Thymus (tissue), 11 donors: Measurements from ENCODE around the gene B4GALT5. TPM values are rescaled to one million over a fixed set of nuclear protein-coding genes. Genes with fewer than 3 reads are reported as not detected.
"Not testable (repeated sequence)": the region's sequence is repeated elsewhere in the genome, so short reads cannot be mapped to it uniquely, and the experiment has no call there.

Experiments used
- DNase-seq, 9 donors: peaks; one replicate each; pipeline ENCODE4 v3.0.0-alpha.2; 2013; ENCODE audit warnings: low spot score in 9 of 9, low read depth in 6 of 9, missing footprints in 1 of 9
- H3K27ac ChIP-seq, 2 donors: one replicate each; pipeline ENCODE4 v1.5.1; 2013; ENCODE audit warnings: control low read depth in 1 of 2, low read depth in 1 of 2, low read length in 1 of 2, mild to moderate bottlenecking in 1 of 2, moderate library complexity in 1 of 2
- H3K27me3 ChIP-seq, 2 donors: one replicate each; pipeline ENCODE4 v1.5.1; 2013; ENCODE audit warnings: low read length in 1 of 2; ENCODE audit not compliant: control insufficient read depth in 2 of 2, insufficient read depth in 1 of 2
- H3K36me3 ChIP-seq, 2 donors: one replicate each; pipeline ENCODE4 v1.5.1; 2013; ENCODE audit warnings: low read length in 1 of 2, mild to moderate bottlenecking in 1 of 2, moderate library complexity in 1 of 2; ENCODE audit not compliant: control insufficient read depth in 2 of 2, insufficient read depth in 2 of 2
- H3K4me1 ChIP-seq, 2 donors: one replicate each; pipeline ENCODE4 v1.5.1; 2013; ENCODE audit warnings: low read length in 2 of 2; ENCODE audit not compliant: control insufficient read depth in 2 of 2, insufficient read depth in 2 of 2
- H3K4me3 ChIP-seq, 2 donors: one replicate each; pipeline ENCODE4 v1.5.1; 2013; ENCODE audit warnings: low read length in 2 of 2, control low read depth in 1 of 2, mild to moderate bottlenecking in 1 of 2
- H3K9me3 ChIP-seq, 2 donors: one replicate each; pipeline ENCODE4 v1.5.1; 2013; ENCODE audit warnings: low read length in 1 of 2, mild to moderate bottlenecking in 1 of 2; ENCODE audit not compliant: control insufficient read depth in 2 of 2, insufficient read depth in 1 of 2
- WGBS: extraction: QIAGEN DNeasy Blood & Tissue Kit; methylation state at CpG from one replicate; pipeline ENCODE4 v1.1.7; 2013; 5-methylcytosine and 5-hydroxymethylcytosine counted together
- polyA plus RNA-seq: library from polyadenylated mRNA; stranded (reverse); fragments of 200-250 nt; gene quantifications from one replicate; pipeline ENCODE4 v1.2.3, GENCODE V29; 2013
- total RNA-seq: library from RNA; stranded (reverse); fragments of 120-200 nt; gene quantifications from one replicate; pipeline ENCODE4 v1.2.4, GENCODE V29; 2013
- donor health status: healthy.

B4GALT5 gene
- total and polyA plus RNA-seq, 2 donors = 6.8 to 10.9 TPM

DNA sequence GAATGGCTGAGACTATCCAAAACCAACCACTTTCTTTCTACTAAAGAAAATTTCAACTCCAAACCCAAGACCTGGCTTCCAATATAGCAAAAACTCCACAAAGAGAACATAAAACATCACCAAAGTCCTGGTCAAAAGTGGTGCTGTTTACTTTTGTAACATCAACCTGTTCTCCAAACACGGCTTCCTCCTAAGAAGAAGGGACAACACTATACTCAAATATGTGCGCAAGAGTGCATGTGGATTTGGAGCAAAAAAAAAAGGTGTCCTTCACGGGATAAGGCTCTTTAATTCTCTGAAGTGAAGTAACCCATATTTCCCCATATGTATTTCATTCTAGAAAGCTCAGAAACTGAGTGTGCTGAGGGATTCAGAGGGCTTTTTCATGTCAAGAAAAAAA is 6.6 kb downstream of the B4GALT5 start:
- Histone ChIP-seq H3K4me3 (no peak overlapping the region), H3K4me1 (no peaks in the 10 kb centered on the region), H3K36me3 (no peaks in the 10 kb centered on the region), H3K27ac (no peak overlapping the region), H3K9me3 (no peaks in the 10 kb centered on the region), H3K27me3 (no peaks in the 10 kb centered on the region)
- 98% methylated on average over 3 of the region's 3 CpGs for whole genome bisulfite sequencing
- DNase-seq = no peak

DNA sequence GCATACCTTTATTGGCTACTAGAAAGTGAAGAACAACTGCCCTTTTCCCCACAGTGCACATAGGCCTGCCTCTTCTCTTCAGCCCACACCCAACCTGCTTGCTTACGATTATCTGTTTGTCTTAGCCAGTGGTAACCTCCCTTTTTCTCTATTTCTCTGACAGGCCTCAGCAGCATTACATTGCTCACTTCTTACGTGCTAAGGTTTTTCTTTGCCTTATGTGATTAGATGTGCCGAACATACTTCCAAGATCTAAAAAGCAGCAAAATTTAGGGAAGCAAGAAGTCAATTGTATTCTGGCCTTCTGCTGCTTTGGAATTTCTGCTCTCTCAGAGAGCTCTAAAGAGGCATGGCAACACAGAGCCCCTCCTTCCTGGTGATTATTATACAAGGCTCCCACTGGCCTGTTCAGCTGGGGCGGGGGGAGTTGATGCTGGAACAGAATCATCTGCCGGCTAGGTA is 7.0 kb downstream of the B4GALT5 start:
- H3K4me3 ChIP-seq = no peak overlapping the region
- H3K27me3 ChIP-seq = no peaks in the 10 kb centered on the region
- H3K27ac ChIP-seq = no peak overlapping the region
- 96% methylated on average over 5 of the region's 5 CpGs for WGBS
- H3K9me3 ChIP-seq = no peaks in the 10 kb centered on the region
- no peak for DNase-seq
- H3K36me3 ChIP-seq = no peaks in the 10 kb centered on the region
- no peaks in the 10 kb centered on the region for H3K4me1 ChIP-seq

DNA sequence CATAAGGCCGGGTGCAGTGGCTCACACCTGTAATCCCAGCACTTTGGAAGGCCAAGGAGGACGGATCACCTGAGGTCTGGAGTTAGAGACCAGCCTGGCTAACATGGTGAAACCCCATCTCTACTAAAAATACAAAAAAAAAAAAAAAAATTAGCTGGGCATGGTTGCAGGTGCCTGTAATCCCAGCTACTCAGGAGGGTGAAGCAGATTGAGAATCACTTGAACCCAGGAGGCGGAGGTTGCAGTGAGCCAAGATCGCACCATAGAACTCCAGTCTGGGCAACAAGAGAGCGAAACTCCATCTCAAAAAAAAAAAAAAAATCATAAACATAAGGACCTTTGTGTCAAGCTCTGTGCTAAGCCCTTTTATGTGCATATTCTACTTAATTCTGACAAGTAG is 7.8 kb downstream of the B4GALT5 start:
- not testable (repeated sequence) for H3K4me1 ChIP-seq, H3K4me3 ChIP-seq, H3K27ac ChIP-seq, H3K9me3 ChIP-seq, DNase-seq, H3K36me3 ChIP-seq, H3K27me3 ChIP-seq
- WGBS = 96% methylated on average over 5 of the region's 5 CpGs

DNA sequence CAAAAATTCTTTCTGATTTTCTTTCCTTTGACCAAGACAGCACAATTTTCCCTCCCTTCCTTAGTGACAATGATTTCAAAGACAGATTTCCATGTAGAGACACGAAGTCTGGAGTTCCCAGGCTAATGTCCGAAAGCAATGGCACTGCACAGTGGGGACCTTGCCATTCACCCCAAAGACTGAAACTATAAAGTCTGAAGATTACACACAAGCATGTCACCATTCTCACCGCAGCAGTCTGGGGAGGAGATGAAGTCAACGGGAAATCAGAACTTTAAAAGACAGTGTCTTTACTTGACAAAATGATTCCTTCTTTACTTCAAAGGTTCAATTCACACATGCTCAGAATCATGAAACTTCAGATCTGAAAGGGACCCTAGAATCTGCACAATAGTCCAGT is 8.3 kb downstream of the B4GALT5 start:
- H3K9me3 ChIP-seq = no peaks in the 10 kb centered on the region
- WGBS = 94% methylated on average over 4 of the region's 4 CpGs
- peaks cover 0 to 2% of the 10 kb centered on the region in 2 donors for H3K4me1 ChIP-seq
- no peaks in the 10 kb centered on the region for H3K36me3 ChIP-seq
- DNase-seq = no peak
- H3K4me3 ChIP-seq = no peak overlapping the region
- H3K27ac ChIP-seq = no peak overlapping the region
- no peaks in the 10 kb centered on the region for H3K27me3 ChIP-seq

DNA sequence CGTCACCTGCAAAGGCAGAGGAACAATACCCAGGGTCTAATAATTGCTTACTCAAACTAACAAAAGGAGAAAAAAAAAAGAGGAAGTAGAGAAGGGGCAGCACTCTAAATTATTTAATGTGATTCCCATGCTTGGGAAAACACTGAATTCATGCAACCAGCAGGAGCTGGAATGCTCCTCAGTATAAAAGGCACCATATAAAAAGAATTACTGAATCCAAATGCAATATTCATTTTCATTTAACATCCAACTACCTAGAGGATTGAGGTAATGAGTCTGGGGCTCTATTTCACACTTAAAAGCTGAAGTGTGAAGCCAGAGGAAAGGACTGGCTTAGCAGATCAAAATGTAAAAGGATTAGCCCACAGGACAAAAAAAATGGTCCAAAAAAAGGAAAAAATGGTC is 8.7 kb downstream of the B4GALT5 start:
- Histone ChIP-seq H3K36me3 (no peaks in the 10 kb centered on the region), H3K9me3 (no peaks in the 10 kb centered on the region), H3K4me3 (no peak overlapping the region), H3K27ac (no peak overlapping the region), H3K4me1 (peaks cover 0 to 2% of the 10 kb centered on the region in 2 donors), H3K27me3 (no peaks in the 10 kb centered on the region)
- WGBS = 93% methylated on average over 1 of the region's 1 CpG
- DNase-seq = no peak

DNA sequence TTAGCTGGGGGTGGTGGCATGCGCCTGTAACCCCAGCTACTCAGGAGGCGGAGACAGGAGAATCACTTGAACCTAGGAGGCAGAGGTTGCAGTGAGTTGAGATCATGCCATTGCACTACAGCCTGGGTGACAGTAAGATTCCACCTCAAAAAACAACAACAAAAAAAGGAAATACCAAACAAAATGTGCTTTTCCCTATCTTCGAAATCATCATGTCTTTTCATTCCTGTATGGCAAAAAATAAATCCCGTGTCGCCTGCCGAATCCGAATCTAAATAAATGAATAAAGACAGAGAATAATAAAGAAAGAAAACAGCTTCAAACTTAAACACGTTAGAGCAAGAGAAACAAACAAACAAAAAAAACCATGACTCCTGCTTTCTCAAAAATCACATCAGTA is 11.8 kb downstream of the B4GALT5 start:
- Histone ChIP-seq H3K36me3 (no peaks in the 10 kb centered on the region), H3K27me3 (no peaks in the 10 kb centered on the region), H3K9me3 (no peaks in the 10 kb centered on the region), H3K27ac (no peak overlapping the region), H3K4me1 (peaks cover 4 to 8% of the 10 kb centered on the region in 2 donors), H3K4me3 (no peak overlapping the region)
- DNase-seq = no peak
- 97% methylated on average over 8 of the region's 8 CpGs for WGBS

DNA sequence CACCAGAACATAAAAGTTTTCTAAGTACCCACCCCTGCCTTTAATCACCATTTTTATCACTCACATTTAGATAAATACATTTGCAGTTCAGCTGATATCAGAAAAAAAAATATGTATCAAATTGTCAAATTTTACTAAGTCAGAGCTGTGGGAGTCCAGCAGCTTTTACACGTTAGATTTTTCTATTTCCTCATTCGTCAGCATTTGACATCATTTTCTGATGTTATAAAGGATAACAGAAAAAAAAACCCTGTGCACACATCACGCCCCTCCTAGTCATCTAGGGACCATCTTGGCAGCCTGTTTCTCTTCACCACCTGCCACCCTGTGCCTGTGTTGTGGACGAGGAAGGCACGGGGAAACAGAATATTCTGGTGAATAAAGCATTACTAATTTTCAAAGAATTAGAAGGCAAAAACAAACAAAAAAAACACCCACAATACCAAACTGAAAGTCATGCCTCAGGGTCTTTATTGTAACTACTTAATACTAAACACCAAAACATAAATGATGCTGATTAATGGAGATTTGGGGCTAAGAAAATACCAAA is 12.4 kb downstream of the B4GALT5 start:
- H3K4me1 ChIP-seq = peaks cover 4 to 8% of the 10 kb centered on the region in 2 donors
- no peaks in the 10 kb centered on the region for H3K27me3 ChIP-seq
- no peaks in the 10 kb centered on the region for H3K9me3 ChIP-seq
- DNase-seq = no peak
- no peak overlapping the region for H3K27ac ChIP-seq
- no peaks in the 10 kb centered on the region for H3K36me3 ChIP-seq
- WGBS = 78% methylated on average over 5 of the region's 5 CpGs
- H3K4me3 ChIP-seq = no peak overlapping the region

DNA sequence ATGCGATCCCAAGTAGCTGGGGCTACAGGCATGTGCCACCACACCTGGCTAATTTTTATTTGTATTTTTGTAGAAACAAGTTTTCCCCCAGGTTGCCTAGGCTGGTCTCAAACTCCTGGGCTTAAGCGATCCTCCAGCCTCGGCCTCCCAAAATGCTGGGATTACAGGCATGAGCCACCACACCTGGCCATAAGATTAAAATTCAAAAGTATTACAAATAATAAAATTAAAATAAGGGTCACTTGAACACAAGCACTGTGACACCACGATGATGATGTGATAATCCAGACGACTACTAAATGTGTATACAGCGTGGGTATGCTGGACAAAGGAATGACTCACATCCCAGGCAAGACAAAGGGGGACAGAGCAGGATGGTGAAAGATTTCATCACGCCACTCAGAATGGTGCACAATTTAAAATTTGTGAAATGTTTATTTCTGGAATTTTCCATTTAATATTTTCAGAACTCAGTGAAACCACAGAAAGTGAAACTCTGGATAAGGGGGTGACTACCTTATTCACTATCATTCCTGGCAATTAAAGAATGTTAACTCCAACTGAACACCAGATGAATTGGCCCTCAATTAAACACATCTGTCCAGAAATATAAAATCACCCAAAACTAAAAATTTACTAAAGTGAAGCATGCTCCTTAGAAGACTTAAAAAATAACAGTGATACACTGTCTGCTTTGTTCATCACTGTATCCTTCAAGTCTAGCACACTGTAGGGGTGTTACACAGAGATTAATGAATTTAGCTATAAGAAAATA is 13.1 kb downstream of the B4GALT5 start:
- DNase-seq = no peak
- WGBS = 96% methylated on average over 7 of the region's 7 CpGs
- Histone ChIP-seq H3K4me1 (peaks cover 4 to 8% of the 10 kb centered on the region in 2 donors), H3K9me3 (no peaks in the 10 kb centered on the region), H3K27ac (no peak overlapping the region), H3K36me3 (no peaks in the 10 kb centered on the region), H3K27me3 (no peaks in the 10 kb centered on the region), H3K4me3 (no peak overlapping the region)

DNA sequence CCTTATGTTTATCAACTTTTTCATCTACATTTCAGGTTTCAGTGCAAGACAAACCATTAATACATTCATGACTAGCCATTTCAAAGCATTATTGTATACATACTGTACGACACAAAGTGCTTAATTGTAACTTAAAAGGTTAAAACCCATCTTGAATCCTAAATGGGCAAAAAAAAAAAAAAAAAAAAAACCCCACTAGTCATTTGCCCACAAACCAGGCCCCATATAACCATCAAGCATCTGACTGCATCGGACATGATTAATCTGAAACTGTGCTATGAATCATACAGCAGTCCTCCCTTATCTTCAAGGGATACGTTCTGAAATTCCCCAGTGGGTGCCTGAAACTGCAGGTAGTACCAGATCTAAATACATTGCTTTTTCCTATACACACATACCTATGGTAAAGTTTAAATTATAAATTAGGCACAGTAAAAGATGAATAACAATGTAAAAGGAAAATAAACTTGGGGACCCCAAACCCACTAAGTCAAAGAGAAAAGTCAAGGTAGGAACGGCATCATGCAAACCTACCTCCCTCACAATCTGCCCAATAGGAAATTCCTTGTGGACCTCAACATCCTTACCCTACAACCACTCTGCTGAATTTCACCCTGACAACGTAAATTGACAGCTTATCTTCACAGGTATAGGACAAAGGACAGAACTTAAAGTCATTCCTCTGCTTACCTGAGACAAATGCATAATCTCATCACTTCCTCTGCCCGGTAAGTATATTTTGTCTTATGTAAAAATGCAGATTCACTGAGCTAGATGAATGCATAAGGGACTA is 14.3 kb downstream of the B4GALT5 start:
- Histone ChIP-seq H3K4me1 (peaks cover 11 to 18% of the 10 kb centered on the region in 2 donors), H3K4me3 (no peak overlapping the region), H3K36me3 (no peaks in the 10 kb centered on the region), H3K27ac (no peak overlapping the region), H3K27me3 (no peaks in the 10 kb centered on the region), H3K9me3 (no peaks in the 10 kb centered on the region)
- no peak for DNase-seq
- 91% methylated on average over 6 of the region's 6 CpGs for WGBS
